Ecto neural progenitor cell (in vitro differentiated cells): ENCODE data around the gene RAD1.
"Not testable (repeated sequence)": the region's sequence is repeated elsewhere in the genome, so short reads cannot be mapped to it uniquely, and the experiment has no call there.

ENCODE experiments used
- DNase-seq: peaks from one replicate; pipeline ENCODE4 v3.0.0-alpha.2; 2018; ENCODE audit warnings: low spot score

Gene RAD1

GRCh38 chr5:34915139-34915855 is at the start of gene RAD1, which contains the start of gene BRIX1:
RAD1 (minus strand) TSS chr5:34915504; CDS start chr5:34914892, 612 bp downstream.
BRIX1 (plus strand) TSS chr5:34915711; CDS start chr5:34915739, 28 bp downstream.
- DNase-seq: peak; percentile 96

DNA sequence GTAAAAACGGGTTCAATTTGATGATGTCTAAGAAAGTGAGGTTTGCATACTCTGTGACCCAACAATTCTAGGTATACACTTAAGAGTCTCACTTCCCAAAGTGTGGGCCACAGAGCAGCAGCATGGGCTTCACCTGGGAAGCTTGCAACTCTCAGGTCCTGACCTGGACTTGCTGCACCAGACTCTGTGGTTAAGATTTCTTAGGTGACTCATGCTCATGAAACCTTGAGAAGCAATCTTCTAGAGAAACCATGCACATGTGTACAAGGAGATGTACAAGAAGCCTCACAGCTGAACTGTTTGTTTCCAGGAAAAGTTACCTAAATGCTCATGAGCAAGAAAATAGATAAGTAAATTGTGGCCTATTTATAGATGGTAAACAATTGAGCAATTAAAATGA is 44.0 kb upstream of the RAD1 start:
- no peak for DNase-seq

DNA sequence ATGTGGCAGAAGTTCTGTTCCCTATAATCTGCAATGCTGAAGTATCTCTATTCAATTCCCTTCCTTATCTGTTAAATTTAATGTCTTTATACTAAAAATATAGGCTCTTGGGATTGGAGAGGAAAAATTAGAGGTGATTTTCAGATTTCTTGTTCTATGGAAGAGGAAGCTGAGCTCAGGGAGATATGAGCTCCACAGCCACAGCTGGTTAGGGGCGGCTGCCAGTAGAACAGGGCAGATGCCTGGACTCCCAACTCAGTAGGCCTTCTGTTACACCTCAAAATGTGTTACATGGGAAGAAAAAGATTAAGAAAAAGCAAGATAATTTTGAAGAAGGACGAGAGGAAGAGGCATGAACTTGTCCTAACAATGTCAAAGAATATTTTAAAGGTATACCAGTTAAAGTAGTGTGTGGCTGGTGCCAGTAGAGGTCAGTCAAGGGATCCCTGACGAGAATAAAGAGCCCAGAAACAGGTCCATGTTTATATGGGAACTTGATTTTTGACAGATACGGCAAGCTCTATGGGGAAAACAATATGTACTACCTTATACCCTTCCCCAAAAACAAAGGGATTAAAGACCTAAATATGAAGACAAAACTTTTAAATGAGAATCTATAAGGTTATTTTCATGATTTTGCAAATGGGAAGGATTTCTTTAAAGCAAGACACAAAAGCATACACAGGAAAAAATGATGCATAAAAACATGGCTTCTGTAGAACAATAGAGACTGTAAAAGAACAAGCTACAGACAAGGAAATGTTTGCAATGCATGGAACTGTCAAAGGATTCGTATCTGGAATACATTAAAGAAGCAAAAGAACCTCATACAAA is 42.8 kb upstream of the RAD1 start:
- no peak for DNase-seq

- DNase-seq: no peak
Measured at GRCh38 chr5:34957321-34957720, 42.0 kb upstream of the RAD1 start.

DNA sequence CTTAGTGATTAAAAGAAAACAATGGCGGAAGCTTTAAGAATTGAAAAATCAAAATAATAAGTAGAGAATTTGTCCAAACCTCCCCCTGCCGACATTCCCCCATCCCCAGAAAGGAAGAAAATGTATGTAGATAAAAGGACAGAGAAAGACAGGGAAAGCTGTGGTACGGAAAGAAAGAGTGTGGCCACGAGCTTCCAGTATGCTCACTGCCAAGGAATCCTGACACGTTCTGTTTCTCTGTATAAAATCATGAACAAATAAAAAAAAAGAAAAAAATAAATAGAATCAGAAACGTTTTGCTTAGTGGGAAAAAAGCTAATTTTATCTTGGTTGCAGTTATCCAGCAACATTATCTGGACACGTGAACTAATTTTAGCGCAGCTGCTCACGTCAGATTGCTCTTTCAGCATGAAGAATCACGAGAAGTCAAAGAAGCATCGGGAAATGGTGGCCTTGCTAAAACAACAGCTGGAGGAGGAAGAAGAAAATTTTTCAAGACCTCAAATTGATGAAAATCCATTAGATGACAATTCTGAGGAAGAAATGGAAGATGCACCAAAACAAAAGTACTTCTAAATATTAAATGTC is 29.2 kb upstream of the RAD1 start:
- no peak for DNase-seq

GRCh38 chr5:34944044-34944443 is 28.7 kb upstream of the RAD1 start:
- DNase-seq: no peak

GRCh38 chr5:34941936-34942335 is 26.6 kb upstream of the RAD1 start:
- no peak for DNase-seq

DNA sequence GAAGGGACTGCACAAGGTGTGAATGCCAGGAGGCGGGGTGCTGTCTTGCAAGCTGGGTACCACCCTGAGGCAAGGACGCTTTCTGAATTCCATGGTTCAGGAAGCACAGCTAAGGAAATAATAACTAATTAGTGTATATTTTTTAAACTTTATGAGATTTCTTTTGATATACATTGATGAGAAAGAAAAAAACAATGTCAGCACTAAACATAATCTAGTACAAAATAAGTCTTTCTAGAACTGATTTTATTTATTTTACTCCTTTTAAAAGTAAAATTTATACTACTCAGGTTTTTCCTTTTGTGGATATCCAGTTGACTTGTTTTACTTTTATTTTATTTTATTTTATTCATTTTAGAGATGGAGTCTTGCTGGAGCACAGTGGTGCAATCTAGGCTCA is 17.6 kb upstream of the RAD1 start:
- no peak for DNase-seq

DNA sequence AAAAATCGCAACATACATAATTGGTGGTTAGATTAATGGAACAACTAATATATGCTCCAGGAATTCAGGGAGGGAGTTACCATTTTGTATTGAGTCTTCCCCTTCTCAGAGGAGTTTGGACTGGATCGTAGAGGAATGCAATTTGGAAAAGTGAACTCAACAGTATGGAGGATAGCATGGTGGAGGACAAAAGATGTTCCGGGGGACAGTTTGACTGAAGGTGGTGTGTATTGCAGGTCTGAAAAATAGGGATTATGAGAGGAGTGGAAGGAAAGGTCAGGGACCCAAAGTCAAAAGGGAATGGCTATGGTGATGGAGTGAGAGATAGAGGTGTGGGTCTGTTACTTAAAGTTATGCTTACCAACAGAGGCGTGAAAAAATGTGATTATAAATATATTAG is 15.6 kb upstream of the RAD1 start:
- no peak for DNase-seq

DNA sequence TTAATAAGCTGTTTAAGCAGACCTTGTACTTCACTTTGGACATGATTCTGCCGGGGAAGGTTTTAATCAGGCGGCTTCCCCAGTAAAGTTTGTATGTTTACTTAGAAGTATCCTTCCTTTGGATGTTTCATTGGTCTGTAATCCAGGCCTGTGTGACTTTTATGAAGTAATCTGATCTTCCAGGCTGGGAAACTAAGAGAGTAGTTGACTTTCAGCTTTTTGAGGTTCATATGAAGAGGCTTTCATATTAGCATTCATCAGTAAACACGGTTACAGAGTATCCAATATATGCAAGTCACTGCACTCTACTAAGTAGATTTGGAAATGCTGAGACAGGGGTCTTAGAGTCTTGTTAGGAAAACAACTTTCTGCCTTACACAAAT is 15.1 kb upstream of the RAD1 start:
- DNase-seq: no peak

GRCh38 chr5:34929720-34930461 is 14.6 kb upstream of the RAD1 start:
- DNase-seq: peak; percentile 85

DNA sequence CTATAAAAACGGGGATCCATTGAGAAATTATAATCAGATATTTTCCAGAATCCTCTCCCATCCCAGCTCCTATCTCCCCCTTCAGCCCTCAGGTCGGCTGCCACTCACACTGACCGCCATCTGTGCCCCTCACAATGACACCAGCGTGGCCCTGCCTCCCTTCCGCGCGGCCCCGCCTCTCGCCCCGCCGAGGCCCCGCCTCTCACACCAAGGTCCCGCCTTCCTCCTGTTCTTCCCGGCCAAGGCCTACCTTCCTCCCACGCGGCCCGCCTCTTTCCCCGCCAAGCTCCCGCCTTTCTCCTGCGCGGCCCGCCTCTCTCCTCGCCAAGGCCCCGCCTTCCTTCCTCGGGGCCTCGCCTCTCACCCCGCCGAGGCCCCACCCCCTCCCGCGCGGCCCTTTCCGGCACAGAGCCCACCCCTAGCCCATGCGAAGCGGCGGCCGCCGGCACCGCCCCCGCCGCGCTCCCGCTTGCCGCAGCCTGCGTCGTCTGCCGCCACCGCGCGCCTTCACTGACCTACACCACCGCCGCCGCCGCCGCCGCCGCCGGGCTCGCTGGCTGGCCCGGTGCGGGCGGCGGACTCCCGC is 13.9 kb upstream of the RAD1 start, which contains the start of gene DNAJC21:
Gene DNAJC21, plus strand, starts transcription at position 426 of the 586 bp plus-strand sequence. CDS start 261 bp downstream, outside the sequence.
- DNase-seq: peak; percentile 98

DNA sequence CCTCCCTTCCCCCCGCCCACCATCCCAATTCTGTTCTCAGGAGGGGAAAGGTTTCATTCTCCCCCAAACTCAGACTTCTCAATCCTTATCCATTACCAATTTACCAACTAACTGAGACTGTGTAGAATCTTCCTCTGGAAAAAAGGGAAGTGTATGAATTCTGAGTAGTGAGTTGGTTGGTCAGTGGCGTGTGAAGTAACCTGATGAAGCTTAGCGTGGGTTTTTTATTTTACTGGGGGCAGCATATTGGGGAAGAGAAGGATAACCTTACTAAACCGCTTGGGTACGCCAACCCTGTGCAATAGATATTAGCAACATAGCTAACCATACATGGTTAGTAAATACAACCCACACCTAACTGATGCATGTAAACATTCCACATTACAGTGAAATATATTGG is 13.0 kb upstream of the RAD1 start:
- DNase-seq: no peak

- no peak for DNase-seq
Measured at GRCh38 chr5:34927785-34928184, 12.5 kb upstream of the RAD1 start.

GRCh38 chr5:34926318-34926888 is 11.1 kb upstream of the RAD1 start:
- DNase-seq: no peak

DNA sequence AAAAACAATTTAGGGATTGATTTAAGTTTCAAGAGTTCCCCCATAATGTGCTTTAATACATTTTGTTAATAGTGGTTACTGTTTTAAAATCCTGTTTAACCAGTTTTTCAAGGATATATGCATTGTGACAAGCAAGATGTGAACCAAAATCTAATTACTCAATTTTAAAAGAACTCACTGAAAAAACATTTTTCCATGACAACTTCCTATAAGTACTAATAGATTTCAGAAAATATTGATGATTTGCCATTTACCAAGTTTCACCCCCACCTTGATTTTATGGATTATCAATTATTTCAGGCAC is 9.1 kb upstream of the RAD1 start:
- no peak for DNase-seq

GRCh38 chr5:34923694-34924461 is 8.6 kb upstream of the RAD1 start:
- DNase-seq: no peak

DNA sequence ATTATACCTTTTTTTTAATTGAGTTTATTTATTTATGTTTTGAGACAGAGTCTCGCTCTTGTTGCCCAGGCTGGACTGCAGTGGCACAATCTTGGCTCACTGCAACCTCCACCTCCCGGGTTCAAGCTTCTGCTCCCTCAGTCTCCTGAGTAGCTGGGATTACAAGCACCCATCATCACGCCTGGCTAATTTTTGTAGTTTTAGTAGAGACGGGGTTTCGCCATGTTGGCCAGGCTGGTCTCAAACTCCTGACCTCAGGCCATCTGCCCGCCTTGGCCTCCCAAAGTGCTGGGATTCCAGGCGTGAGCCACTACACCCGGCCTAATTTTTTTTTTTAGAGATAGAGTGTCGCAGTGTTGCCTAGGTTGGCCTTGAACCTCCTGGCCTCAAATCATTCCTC is 8.0 kb upstream of the RAD1 start:
- DNase-seq: not testable (repeated sequence)

DNA sequence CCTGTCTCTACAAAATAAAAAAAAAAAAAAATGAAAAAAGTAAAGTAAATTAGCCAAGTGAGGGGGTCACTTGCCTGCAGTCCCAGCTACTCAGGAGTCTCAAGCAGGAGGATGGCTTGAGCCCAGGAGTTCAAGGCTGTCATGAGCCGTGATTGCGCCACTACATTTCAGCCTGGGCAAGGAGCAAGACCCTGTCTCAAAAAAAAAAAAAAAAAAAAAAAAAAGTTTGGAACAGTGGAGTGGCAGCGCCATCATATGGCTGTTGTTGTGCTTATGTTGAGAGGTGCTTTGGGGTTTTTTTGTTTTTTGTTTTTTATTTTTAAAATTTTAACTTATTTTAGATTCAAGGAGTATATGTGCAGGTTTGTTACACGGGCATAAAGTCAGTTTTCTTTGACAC is 3.8 kb upstream of the RAD1 start:
- no peak for DNase-seq

DNA sequence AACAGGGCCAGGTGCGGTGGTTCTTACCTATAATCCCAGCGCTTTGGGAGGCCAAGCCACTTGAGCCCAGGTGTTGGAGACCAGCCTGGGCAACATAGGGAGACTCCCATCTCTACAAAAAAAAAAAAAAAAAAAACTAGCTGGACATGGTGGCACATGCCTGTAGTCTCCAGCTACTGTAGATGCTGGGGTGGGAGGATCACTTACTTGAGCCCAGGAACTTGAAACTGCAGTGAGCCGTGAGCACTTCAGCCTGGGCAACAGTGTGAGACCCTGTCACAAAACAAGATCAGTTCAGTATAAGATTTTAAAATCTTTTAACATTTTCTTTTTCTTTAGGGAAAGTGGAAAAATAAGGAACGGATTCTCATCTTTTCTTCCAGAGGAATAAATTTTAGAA is 2.7 kb upstream of the RAD1 start:
- DNase-seq: no peak

- no peak for DNase-seq
Measured at GRCh38 chr5:34916518-34916917, 1.2 kb upstream of the RAD1 start.
